ENCODE results near the gene TDRD10.

Gene TDRD10

GRCh38 chr1:154577346-154578057 lies 75.5 kb downstream of the TDRD10 start:
- Histone ChIP-seq H2BK5ac (ENCODE audit: low read depth, low read length, poor library complexity) (no peak overlapping the region), H3K27ac (ENCODE audit: low read depth, low read length) (no peak overlapping the region), H3K36me3 (ENCODE audit: control insufficient read depth in 1 of 2, insufficient read depth in 2 of 2, low read length in 2 of 2) (peaks cover 31 to 42% of the 10 kb centered on the region in 2 experiments), H3K79me1 (ENCODE audit: low read length) (no peaks in the 10 kb centered on the region), H2BK12ac (ENCODE audit: low read length) (no peak overlapping the region), H3K23ac (ENCODE audit: low read length) (no peak overlapping the region), H3K79me2 (ENCODE audit: control insufficient read depth, insufficient read depth, low read length, poor library complexity) (no peaks in the 10 kb centered on the region), H2BK120ac (ENCODE audit: insufficient read depth, low read length, poor library complexity) (no peak overlapping the region), H3K18ac (ENCODE audit: low read length) (no peak overlapping the region), H3K4me2 (ENCODE audit: low read length) (no peak overlapping the region), H3K9me3 (ENCODE audit: insufficient read depth, low read depth, low read length) (peaks cover 4% of the 10 kb centered on the region), H2AFZ (ENCODE audit: insufficient read depth, low read length, poor library complexity) (no peak overlapping the region), H3K9ac (ENCODE audit: low read length) (no peak overlapping the region), H3K4me3 (ENCODE audit: low read depth, low read length) (no peak overlapping the region), H3K4me1 (ENCODE audit: control insufficient read depth in 1 of 2, insufficient read depth in 2 of 2, low read length in 2 of 2) (no peaks in the 10 kb centered on the region), H3K4ac (ENCODE audit: low read depth, low read length) (no peak overlapping the region), H4K91ac (ENCODE audit: low read depth, low read length) (no peak overlapping the region), H4K8ac (ENCODE audit: low read depth, low read length) (no peak overlapping the region), H4K12ac (ENCODE audit: low read depth, low read length) (no peak overlapping the region), H3K14ac (ENCODE audit: low read length) (no peak overlapping the region), H3K27me3 (ENCODE audit: insufficient read depth, low read length) (no peaks in the 10 kb centered on the region), H2AK5ac (ENCODE audit: low read length) (no peak overlapping the region)
- no peak for DNase-seq
- WGBS (ENCODE audit: extremely low coverage, insufficient coverage, insufficient read length), result no CpG with 5 or more reads among the region's 7 CpGs

GRCh38 chr1:154578058-154578418 lies 76.0 kb downstream of the TDRD10 start:
- no peak for DNase-seq
- Histone ChIP-seq H4K91ac (ENCODE audit: low read depth, low read length) (no peak overlapping the region), H2AFZ (ENCODE audit: insufficient read depth, low read length, poor library complexity) (no peak overlapping the region), H3K4me1 (ENCODE audit: control insufficient read depth in 1 of 2, insufficient read depth in 2 of 2, low read length in 2 of 2) (no peaks in the 10 kb centered on the region), H3K18ac (ENCODE audit: low read length) (no peak overlapping the region), H3K79me1 (ENCODE audit: low read length) (no peaks in the 10 kb centered on the region), H4K12ac (ENCODE audit: low read depth, low read length) (no peak overlapping the region), H3K27me3 (ENCODE audit: insufficient read depth, low read length) (no peaks in the 10 kb centered on the region), H3K9ac (ENCODE audit: low read length) (no peak overlapping the region), H3K79me2 (ENCODE audit: control insufficient read depth, insufficient read depth, low read length, poor library complexity) (no peaks in the 10 kb centered on the region), H3K36me3 (ENCODE audit: control insufficient read depth in 1 of 2, insufficient read depth in 2 of 2, low read length in 2 of 2) (peaks cover 37 to 48% of the 10 kb centered on the region in 2 experiments), H3K23ac (ENCODE audit: low read length) (no peak overlapping the region), H2BK5ac (ENCODE audit: low read depth, low read length, poor library complexity) (no peak overlapping the region), H2AK5ac (ENCODE audit: low read length) (no peak overlapping the region), H4K8ac (ENCODE audit: low read depth, low read length) (no peak overlapping the region), H3K9me3 (ENCODE audit: insufficient read depth, low read depth, low read length) (peaks cover 3% of the 10 kb centered on the region), H2BK12ac (ENCODE audit: low read length) (no peak overlapping the region), H3K4me3 (ENCODE audit: low read depth, low read length) (no peak overlapping the region), H3K4me2 (ENCODE audit: low read length) (no peak overlapping the region), H2BK120ac (ENCODE audit: insufficient read depth, low read length, poor library complexity) (no peak overlapping the region), H3K4ac (ENCODE audit: low read depth, low read length) (no peak overlapping the region), H3K27ac (ENCODE audit: low read depth, low read length) (no peak overlapping the region), H3K14ac (ENCODE audit: low read length) (no peak overlapping the region)
- no CpG with 5 or more reads among the region's 6 CpGs for WGBS (ENCODE audit: extremely low coverage, insufficient coverage, insufficient read length)

DNA sequence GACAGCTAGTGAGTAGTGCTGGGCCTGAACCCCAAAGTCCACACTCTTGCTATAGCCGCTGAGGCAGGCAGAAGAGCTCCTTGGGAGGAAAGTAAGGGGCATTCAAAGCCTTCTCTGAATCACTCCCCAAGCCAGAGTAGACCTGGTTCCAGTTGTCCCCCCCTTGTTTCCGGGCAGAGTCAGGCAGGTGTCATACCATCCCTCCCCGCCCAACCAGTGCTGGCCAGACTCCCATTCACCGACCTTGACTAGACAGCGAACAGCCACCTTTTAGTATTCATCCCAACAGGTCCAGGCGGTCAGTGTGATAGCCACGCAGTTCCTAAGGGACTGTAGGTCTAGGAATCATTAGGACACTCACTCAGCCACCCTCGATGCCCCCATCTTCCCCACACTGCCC lies 77.4 kb downstream of the TDRD10 start:
- H3K4me1 ChIP-seq (ENCODE audit: control insufficient read depth in 1 of 2, insufficient read depth in 2 of 2, low read length in 2 of 2), result no peaks in the 10 kb centered on the region
- H3K4me3 ChIP-seq (ENCODE audit: low read depth, low read length), result no peak overlapping the region
- no peaks in the 10 kb centered on the region for H3K79me1 ChIP-seq (ENCODE audit: low read length)
- no peak overlapping the region for H3K4ac ChIP-seq (ENCODE audit: low read depth, low read length)
- H3K9me3 ChIP-seq (ENCODE audit: insufficient read depth, low read depth, low read length), result peaks cover 2% of the 10 kb centered on the region
- no peak overlapping the region for H2BK120ac ChIP-seq (ENCODE audit: insufficient read depth, low read length, poor library complexity)
- no peak overlapping the region for H3K18ac ChIP-seq (ENCODE audit: low read length)
- no peak for DNase-seq
- H3K79me2 ChIP-seq (ENCODE audit: control insufficient read depth, insufficient read depth, low read length, poor library complexity), result no peaks in the 10 kb centered on the region
- H2BK12ac ChIP-seq (ENCODE audit: low read length), result no peak overlapping the region
- no peak overlapping the region for H4K91ac ChIP-seq (ENCODE audit: low read depth, low read length)
- no peak overlapping the region for H3K27ac ChIP-seq (ENCODE audit: low read depth, low read length)
- no peak overlapping the region for H3K14ac ChIP-seq (ENCODE audit: low read length)
- H4K12ac ChIP-seq (ENCODE audit: low read depth, low read length), result no peak overlapping the region
- no peak overlapping the region for H3K4me2 ChIP-seq (ENCODE audit: low read length)
- no peak overlapping the region for H3K23ac ChIP-seq (ENCODE audit: low read length)
- no peak overlapping the region for H3K9ac ChIP-seq (ENCODE audit: low read length)
- no peak overlapping the region for H2AFZ ChIP-seq (ENCODE audit: insufficient read depth, low read length, poor library complexity)
- no peak overlapping the region for H2AK5ac ChIP-seq (ENCODE audit: low read length)
- no peak overlapping the region for H2BK5ac ChIP-seq (ENCODE audit: low read depth, low read length, poor library complexity)
- no peak overlapping the region for H4K8ac ChIP-seq (ENCODE audit: low read depth, low read length)
- WGBS (ENCODE audit: extremely low coverage, insufficient coverage, insufficient read length), result no CpG with 5 or more reads among the region's 8 CpGs
- peaks cover 42 to 60% of the 10 kb centered on the region in 2 experiments for H3K36me3 ChIP-seq (ENCODE audit: control insufficient read depth in 1 of 2, insufficient read depth in 2 of 2, low read length in 2 of 2)
- H3K27me3 ChIP-seq (ENCODE audit: insufficient read depth, low read length), result no peaks in the 10 kb centered on the region

DNA sequence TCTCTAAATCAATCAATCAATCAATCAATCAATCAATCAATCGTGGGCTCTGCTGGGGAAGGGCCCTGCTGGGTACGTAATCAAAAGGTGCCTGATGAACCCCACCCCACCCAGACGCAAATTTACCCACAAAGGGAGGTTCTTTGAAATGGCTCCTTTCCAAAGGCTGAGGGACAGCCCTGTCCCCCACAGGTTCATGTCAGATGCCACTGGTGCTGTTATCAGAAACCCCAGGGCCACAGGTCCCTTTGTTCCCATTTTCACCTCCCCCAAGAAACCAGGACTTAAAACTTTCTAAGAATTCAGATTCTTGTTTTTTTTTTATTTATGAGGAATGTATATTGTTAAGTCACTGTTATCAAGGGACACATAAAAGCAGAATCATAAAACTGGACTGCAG lies 79.7 kb downstream of the TDRD10 start:
- Histone ChIP-seq H3K27ac (ENCODE audit: low read depth, low read length) (no peak overlapping the region), H2AK5ac (ENCODE audit: low read length) (no peak overlapping the region), H2BK12ac (ENCODE audit: low read length) (no peak overlapping the region), H3K79me2 (ENCODE audit: control insufficient read depth, insufficient read depth, low read length, poor library complexity) (no peaks in the 10 kb centered on the region), H3K4me1 (ENCODE audit: control insufficient read depth in 1 of 2, insufficient read depth in 2 of 2, low read length in 2 of 2) (no peaks in the 10 kb centered on the region), H3K14ac (ENCODE audit: low read length) (no peak overlapping the region), H3K4me2 (ENCODE audit: low read length) (no peak overlapping the region), H2BK5ac (ENCODE audit: low read depth, low read length, poor library complexity) (no peak overlapping the region), H3K23ac (ENCODE audit: low read length) (no peak overlapping the region), H3K4me3 (ENCODE audit: low read depth, low read length) (no peak overlapping the region), H3K79me1 (ENCODE audit: low read length) (no peaks in the 10 kb centered on the region), H3K36me3 (ENCODE audit: control insufficient read depth in 1 of 2, insufficient read depth in 2 of 2, low read length in 2 of 2) (peaks cover 59 to 84% of the 10 kb centered on the region in 2 experiments), H2BK120ac (ENCODE audit: insufficient read depth, low read length, poor library complexity) (no peak overlapping the region), H4K91ac (ENCODE audit: low read depth, low read length) (no peak overlapping the region), H4K8ac (ENCODE audit: low read depth, low read length) (no peak overlapping the region), H3K27me3 (ENCODE audit: insufficient read depth, low read length) (no peaks in the 10 kb centered on the region), H3K18ac (ENCODE audit: low read length) (no peak overlapping the region), H3K4ac (ENCODE audit: low read depth, low read length) (no peak overlapping the region), H3K9ac (ENCODE audit: low read length) (no peak overlapping the region), H4K12ac (ENCODE audit: low read depth, low read length) (no peak overlapping the region), H2AFZ (ENCODE audit: insufficient read depth, low read length, poor library complexity) (no peak overlapping the region), H3K9me3 (ENCODE audit: insufficient read depth, low read depth, low read length) (no peaks in the 10 kb centered on the region)
- DNase-seq, result no peak
- WGBS (ENCODE audit: extremely low coverage, insufficient coverage, insufficient read length), result no CpG with 5 or more reads among the region's 3 CpGs

Measured in trophoblast cell (in vitro differentiated cells and primary cell).